ENCODE measurements around the gene ANKIB1. TPM values are rescaled to one million over a fixed set of nuclear protein-coding genes. Genes with fewer than 3 reads are reported as not detected.

The ANKIB1 gene
- total and polyA plus RNA-seq, 9 of the 15 experiments (the other 6 are each of a cell fraction or from before 2014, with no cell fraction given): 5.9 to 25.2 (median 16.1) TPM

DNA sequence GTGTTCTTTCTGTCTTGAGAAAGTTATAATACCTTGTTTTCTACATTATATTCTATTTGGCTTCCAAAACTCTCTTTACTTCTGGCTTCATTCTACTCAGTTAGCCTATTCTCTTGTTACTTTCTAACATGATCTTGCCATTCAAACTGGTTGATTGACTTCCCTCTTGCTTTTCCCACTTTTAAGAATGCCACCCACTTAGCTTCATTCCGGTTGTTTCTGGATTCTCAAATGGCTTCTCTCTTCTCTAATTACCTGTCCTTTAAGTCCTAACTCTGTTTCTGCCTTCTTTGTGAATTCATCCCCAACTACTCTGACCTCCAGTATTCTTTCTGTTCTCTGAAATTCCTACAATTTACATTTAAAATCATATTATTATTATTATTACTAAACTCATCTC is 52.0 kb downstream of the ANKIB1 start:
- Histone ChIP-seq H3K79me2 (ENCODE audit: control insufficient read depth, insufficient read depth, low read length) (no peaks in the 10 kb centered on the region; the same call in 2 of the 3 replicates), H3K4me1 (replicated peaks in 1 of 2; ENCODE audit: control insufficient read depth in 2 of 2, insufficient read depth in 2 of 2, low read length in 2 of 2) (no peaks in the 10 kb centered on the region), H3K4me2 (ENCODE audit: insufficient read depth, low read length) (no peak overlapping the region), H4K20me1 (replicated peaks; ENCODE audit: control insufficient read depth, insufficient read depth, low read length) (no peaks in the 10 kb centered on the region), H3K9me1 (ENCODE audit: control insufficient read depth, insufficient read depth, low read length) (no peaks in the 10 kb centered on the region), H2AFZ (ENCODE audit: low read depth, low read length) (no peak overlapping the region), H3K4me3 (no peak overlapping the region), H3K27ac (ENCODE audit: extremely low read depth, low read depth, low read length) (no peak overlapping the region), H3K27me3 (ENCODE audit: control insufficient read depth in 2 of 2, insufficient read depth in 2 of 2, low read length in 2 of 2) (no peaks in the 10 kb centered on the region), H3K9me3 (replicated peaks; ENCODE audit: control insufficient read depth, insufficient read depth, low read depth, low read length) (no peaks in the 10 kb centered on the region), H3K9ac (ENCODE audit: insufficient read depth in 1 of 2, low read depth in 2 of 2, low read length in 2 of 2) (no peak overlapping the region), H3K36me3 (ENCODE audit: control insufficient read depth, insufficient read depth, low read length) (peaks cover 22% of the 10 kb centered on the region; the same call in 2 of the 3 replicates)
- FAIRE-seq (no peak), DNase-seq (ENCODE audit: extremely low read depth in 1 of 4, low spot score in 3 of 4) (no peak), ATAC-seq (no peak)
- WGBS (ENCODE audit: insufficient coverage, low coverage, missing lambda C conversion rate): 81% methylated on average over 1 of the region's 1 CpG
- intact Hi-C loops (cut with micrococcal nuclease) (loop anchor here (10.0 kb wide), 1 partner anchor 53 kb away; the partner anchor contains the start of genes ANKIB1 and KRIT1), in situ Hi-C loops (cut with MboI) (no loop called here)
- no peak for TF ChIP-seq DPF2 (IDR thresholded peaks at IDR 0.05)
- TF ChIP-seq TAL1 (IDR thresholded peaks at IDR 0.05): no peak
- CTCF ChIA-PET (ENCODE audit: low intra/inter-chr PET ratio): no interaction called here
- no TSS peak for BruUV-seq (replicated peaks)
- POLR2A ChIA-PET: no interaction called here

DNA sequence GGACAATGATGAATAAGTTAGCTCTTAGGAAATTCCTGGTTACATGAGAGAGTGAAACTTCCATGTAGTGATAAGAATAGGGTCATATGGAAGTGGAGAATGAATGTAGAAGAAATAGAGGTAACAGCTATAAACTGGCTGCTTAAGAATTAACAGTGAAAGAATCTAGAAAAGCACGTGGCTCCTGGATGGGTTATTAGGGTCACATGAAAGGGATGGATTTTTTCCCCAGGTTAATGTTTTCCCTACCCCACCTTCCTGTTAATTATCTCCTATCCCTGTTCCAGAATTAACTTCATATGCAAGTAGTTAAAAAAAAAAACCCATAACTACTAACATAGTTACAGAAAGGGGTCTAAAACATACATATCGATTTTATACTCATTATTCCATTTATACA is 58.0 kb downstream of the ANKIB1 start:
- no peak for TF ChIP-seq ZZZ3 (IDR thresholded peaks at IDR 0.05)
- TF ChIP-seq NR2F6 (CRISPR knock-in tag; IDR thresholded peaks at IDR 0.05): no peak
- POLR2A ChIA-PET: interaction anchor here (0.8 kb wide), 1 partner anchor 58 kb away, joined by 3 read pairs; the partner anchor contains the start of genes ANKIB1 and KRIT1
- DNase-seq (ENCODE audit: extremely low read depth in 1 of 4, low spot score in 3 of 4): no peak
- BruUV-seq (replicated peaks): no TSS peak
- Histone ChIP-seq H3K27me3 (ENCODE audit: control insufficient read depth in 2 of 2, insufficient read depth in 2 of 2, low read length in 2 of 2) (no peaks in the 10 kb centered on the region), H3K4me3 (no peak overlapping the region), H3K4me2 (ENCODE audit: insufficient read depth, low read length) (no peak overlapping the region), H3K9me1 (ENCODE audit: control insufficient read depth, insufficient read depth, low read length) (no peaks in the 10 kb centered on the region), H3K36me3 (ENCODE audit: control insufficient read depth, insufficient read depth, low read length) (peaks cover 14% of the 10 kb centered on the region; the same call in 1 of the 3 replicates), H3K4me1 (replicated peaks in 1 of 2; ENCODE audit: control insufficient read depth in 2 of 2, insufficient read depth in 2 of 2, low read length in 2 of 2) (no peaks in the 10 kb centered on the region), H2AFZ (ENCODE audit: low read depth, low read length) (no peak overlapping the region), H3K9me3 (replicated peaks; ENCODE audit: control insufficient read depth, insufficient read depth, low read depth, low read length) (no peaks in the 10 kb centered on the region), H3K27ac (ENCODE audit: extremely low read depth, low read depth, low read length) (no peak overlapping the region), H4K20me1 (replicated peaks; ENCODE audit: control insufficient read depth, insufficient read depth, low read length) (no peaks in the 10 kb centered on the region), H3K79me2 (ENCODE audit: control insufficient read depth, insufficient read depth, low read length) (no peaks in the 10 kb centered on the region), H3K9ac (ENCODE audit: insufficient read depth in 1 of 2, low read depth in 2 of 2, low read length in 2 of 2) (no peak overlapping the region)
- WGBS (ENCODE audit: insufficient coverage, low coverage, missing lambda C conversion rate): 62% methylated on average over 2 of the region's 2 CpGs
- ATAC-seq: no peak
- in situ Hi-C loops (cut with MboI) (no loop called here), intact Hi-C loops (cut with micrococcal nuclease) (no loop called here)
- FAIRE-seq: no peak
- CTCF ChIA-PET (ENCODE audit: low intra/inter-chr PET ratio): no interaction called here

All from K562 (cell line).